Left cardiac atrium (tissue), 4 donors: ENCODE results near the gene TMC2. TPM values are rescaled to one million over a fixed set of nuclear protein-coding genes. Genes with fewer than 3 reads are reported as not detected.
"Not testable (repeated sequence)": the region's sequence is repeated elsewhere in the genome, so short reads cannot be mapped to it uniquely, and the experiment has no call there.

ENCODE experiments used
- ATAC-seq, 2 donors: fragments of 200-7000 bp; cut with Tn5 transposase; one replicate each; pipeline ENCODE4 v1.9.1; 2020; ENCODE audit warnings: mild to moderate bottlenecking in 2 of 2, moderate library complexity in 2 of 2
- DNase-seq: peaks from one replicate; pipeline ENCODE4 v3.0.0-alpha.2; 2020
- intact Hi-C, 2 donors: fragments of 100-400 bp; cut with DNase I; formaldehyde crosslinking; loops; one replicate each; pipeline versions ENCODE4 v1.14.1 to v1.15.1; 2022 to 2023
- long read RNA-seq: library from polyadenylated mRNA; unstranded; transcript quantifications from one replicate; pipeline ENCODE4 v2.0.0, GENCODE V29; 2021
- total RNA-seq, 2 donors: library from RNA; stranded (reverse); fragmentation: NEBNext Ultra II Directional; extraction: Animal tissue kit (Norgen Biotek cat#: 25700); gene quantifications; one replicate each; pipeline ENCODE4 v1.2.1, GENCODE V29; 2021
- donor health status: DM: no; HTN: yes; CAD: no.
- donor health status: DM: no; HTN: yes; CAD: no; lungs with severe emphysema.
- donor health status: DM: yes; HTN: yes; CAD: no.
- donor health status: Dilated cardiomyopathy.

The TMC2 gene
- total RNA-seq = under 1 TPM in 1 of 2 donors, not detected in 1; 0.06 TPM
- long read RNA-seq = 0 reads

- ATAC-seq = no peak
- no peak for DNase-seq
- intact Hi-C loops = no loop called here
These were observed at the start of gene TMC2 for GRCh38 chr20:2536560-2536986. Gene TMC2, plus strand, starts transcription at chr20:2536573. Its CDS starts 49 bp downstream, at chr20:2536622.

- DNase-seq, intact Hi-C loops, ATAC-seq: not testable (repeated sequence)
These were observed 33.5 kb upstream of the TMC2 start for GRCh38 chr20:2502808-2503384.

- ATAC-seq, intact Hi-C loops, DNase-seq: not testable (repeated sequence)
These were observed 31.6 kb upstream of the TMC2 start for GRCh38 chr20:2504803-2505202.

- ATAC-seq, DNase-seq, intact Hi-C loops: not testable (repeated sequence)
These were observed 29.9 kb upstream of the TMC2 start for GRCh38 chr20:2506426-2506825.

- intact Hi-C loops = no loop called here
- DNase-seq = no peak
- ATAC-seq = no peak
These were observed 28.9 kb upstream of the TMC2 start for GRCh38 chr20:2507464-2507863.

- ATAC-seq (peak; percentile 47 to 48), DNase-seq (peak; percentile 30)
- intact Hi-C loops = no loop called here
These were observed 28.3 kb upstream of the TMC2 start for GRCh38 chr20:2507875-2508630.

DNA sequence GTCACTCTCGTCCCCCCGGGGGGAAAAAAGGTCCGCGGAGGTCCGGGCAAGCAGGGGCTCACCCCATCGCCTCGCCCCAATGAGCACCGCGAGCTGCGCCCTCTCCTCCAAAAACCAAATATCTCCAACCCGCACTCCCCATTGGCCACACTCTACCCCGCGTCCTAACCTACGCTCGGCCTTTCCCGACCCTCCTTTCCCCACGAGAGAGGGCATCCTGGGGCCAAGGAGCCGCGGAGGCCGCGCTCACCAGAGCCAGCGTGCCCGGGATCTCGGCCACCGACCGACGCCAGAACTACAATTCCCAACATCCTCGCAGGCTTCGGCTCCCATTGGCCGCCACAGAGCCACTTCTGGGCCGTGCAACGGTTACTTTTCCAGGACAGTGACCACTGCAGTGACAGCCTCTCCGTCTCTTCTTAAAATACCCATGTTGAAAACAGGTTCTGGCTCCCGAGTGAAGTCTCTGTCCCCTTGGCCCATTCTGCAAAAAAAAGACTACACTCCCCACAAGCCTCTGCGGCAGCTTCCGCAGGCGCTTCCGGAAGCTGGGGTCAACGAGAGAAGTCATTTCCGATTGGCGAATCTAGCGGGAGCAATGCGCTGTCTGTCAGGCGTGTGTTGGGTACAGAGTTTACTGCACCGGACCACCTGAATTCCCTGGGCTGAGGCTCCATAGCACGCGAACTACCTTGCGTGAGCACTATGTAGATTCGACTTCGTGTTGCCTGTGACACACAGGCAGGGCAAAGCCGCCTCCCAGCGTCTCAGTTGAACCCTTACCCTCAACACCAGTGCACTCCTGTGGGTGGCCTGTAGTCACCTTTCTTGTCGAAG is 27.5 kb upstream of the TMC2 start, which contains the start of gene ZNF343:
TSS of gene ZNF343 (minus strand) at position 285 of the 837 bp plus-strand sequence. CDS start 15,020 bp downstream, outside the sequence.
- peak; percentile 84 for DNase-seq
- intact Hi-C loops = no loop called here
- ATAC-seq = peak; percentile 96 to 97

- intact Hi-C loops = no loop called here
- ATAC-seq (no peak), DNase-seq (no peak)
These were observed 26.9 kb upstream of the TMC2 start for GRCh38 chr20:2509468-2509781.

DNA sequence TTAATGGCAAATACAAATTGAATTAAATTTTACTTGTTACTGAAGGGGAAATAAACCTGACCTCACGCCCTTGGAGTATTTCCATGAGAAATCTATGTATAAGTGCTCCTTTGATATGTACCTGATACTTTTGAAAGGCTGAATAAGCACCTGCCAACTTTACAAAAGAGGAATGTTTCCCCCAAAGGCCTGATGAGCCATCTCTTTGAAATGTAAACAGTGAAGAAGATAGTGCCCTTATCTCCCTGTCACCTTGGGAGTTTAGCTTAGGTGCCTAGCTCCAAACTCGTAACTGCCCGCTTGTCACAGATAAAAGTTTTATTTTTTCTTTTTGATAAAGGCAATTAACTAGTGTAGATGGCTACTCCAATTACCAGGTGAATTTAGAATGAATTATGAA is 26.6 kb upstream of the TMC2 start:
- DNase-seq (no peak), ATAC-seq (no peak)
- intact Hi-C loops = no loop called here

- intact Hi-C loops = no loop called here
- no peak for ATAC-seq
- DNase-seq = no peak
These were observed 21.2 kb upstream of the TMC2 start for GRCh38 chr20:2515203-2515602.

GRCh38 chr20:2516399-2516798 is 20.0 kb upstream of the TMC2 start:
- intact Hi-C loops = no loop called here
- DNase-seq (no peak), ATAC-seq (no peak)

DNA sequence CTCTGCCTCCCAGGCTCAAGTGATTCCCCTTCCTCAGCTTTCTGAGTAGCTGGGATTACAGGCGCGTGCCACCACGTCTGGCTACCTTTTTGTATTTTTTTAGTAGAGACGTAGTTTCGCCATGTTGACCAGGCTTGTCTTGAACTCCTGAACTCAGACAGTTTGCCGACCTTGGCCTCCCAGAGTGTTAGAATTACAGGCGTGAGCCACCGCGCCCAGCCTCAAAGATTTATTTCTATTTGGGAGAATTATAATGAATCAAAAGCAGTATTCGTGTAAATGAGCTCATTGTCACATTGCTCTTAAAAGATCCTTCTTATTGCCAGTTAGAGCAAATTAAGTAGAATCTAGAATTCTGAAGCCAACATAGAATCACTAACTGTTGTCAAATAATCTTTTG is 18.3 kb upstream of the TMC2 start:
- DNase-seq (no peak), ATAC-seq (no peak)
- intact Hi-C loops = no loop called here

DNA sequence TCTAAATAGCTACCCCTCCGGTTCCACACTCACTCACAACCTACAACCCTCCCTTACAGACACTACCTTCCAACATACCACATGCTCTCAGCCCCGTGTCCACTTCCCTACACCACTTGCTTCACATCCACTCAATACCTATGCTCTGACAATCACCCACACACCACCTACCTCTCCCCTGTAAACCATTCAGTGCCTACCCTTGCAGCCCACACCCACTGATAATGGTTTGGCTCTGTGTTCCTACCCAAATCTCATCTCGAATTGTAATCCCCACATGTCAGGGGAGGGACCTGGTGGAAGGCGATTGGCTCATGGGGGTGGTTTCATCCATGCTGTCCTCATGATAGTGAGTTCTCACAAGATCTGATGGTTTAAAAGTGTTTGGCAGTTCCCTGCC is 17.8 kb upstream of the TMC2 start:
- no peak for ATAC-seq
- intact Hi-C loops = no loop called here
- DNase-seq = no peak

GRCh38 chr20:2519115-2519809 is 17.1 kb upstream of the TMC2 start:
- ATAC-seq = no peak
- intact Hi-C loops = no loop called here
- DNase-seq = no peak

- intact Hi-C loops = loop anchor here in 1 of 2 donors (10.0 kb wide), 1 partner anchor 124 kb away; no protein-coding TSS in a partner anchor
- ATAC-seq (no peak), DNase-seq (no peak)
These were observed 15.8 kb upstream of the TMC2 start for GRCh38 chr20:2520617-2521016.

DNA sequence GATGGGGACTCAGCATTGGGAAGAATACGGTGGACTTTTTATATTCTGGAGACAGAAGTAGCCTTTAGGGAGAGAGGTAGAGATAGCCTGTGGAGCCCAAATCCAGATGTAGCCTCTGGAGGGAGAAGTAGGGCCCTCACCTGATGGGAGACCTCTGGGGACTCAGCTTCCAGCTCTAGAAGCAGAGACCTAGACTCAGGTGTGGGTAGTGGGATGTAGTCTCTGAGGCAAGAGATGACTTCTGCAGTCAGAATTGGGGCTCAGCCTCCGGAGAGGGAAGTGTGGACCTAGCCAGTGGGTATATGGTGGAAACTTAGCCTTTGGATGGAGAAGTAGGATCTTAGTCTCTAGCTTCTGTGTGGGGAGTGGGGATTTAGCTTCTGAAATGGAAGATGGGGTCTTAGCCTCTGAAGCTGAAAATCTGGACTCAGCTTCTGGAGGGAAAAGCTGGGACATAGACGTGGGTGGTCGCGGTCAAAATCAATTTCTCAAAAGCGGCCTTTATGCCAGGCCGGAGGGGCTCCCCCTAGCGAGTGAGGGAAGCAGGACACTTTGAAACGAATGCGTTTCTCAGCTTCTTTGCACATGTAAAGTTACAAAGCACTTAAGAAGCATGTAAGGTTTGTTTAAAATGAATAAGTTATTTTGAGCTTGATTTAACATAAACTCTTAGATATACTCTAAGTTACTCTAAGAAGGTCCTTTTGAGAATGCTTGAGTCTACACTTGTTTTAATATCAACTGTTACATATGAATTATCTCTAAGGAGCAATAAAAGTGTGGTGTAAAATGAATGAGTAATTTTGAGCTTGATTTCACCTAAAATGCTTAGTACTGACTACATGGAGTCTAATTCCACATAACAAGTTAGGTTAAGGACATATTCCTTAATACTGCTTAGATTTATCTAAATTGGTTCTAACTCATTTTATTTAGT is 14.7 kb upstream of the TMC2 start:
- intact Hi-C loops = loop anchor here in 1 of 2 donors (10.0 kb wide), 1 partner anchor 123 kb away; no protein-coding TSS in a partner anchor
- DNase-seq = peak; percentile 40

GRCh38 chr20:2522826-2523429 is 13.4 kb upstream of the TMC2 start:
- ATAC-seq, DNase-seq: not testable (repeated sequence)
- intact Hi-C loops = loop anchor here in 1 of 2 donors (10.0 kb wide), 1 partner anchor 122 kb away; no protein-coding TSS in a partner anchor

More for the DNA sequence above, 14.7 kb upstream of the TMC2 start:
- no peak for ATAC-seq
